ENCODE results near the gene PRDM15.
A peak's percentile ranks its signal among the peaks of the same experiment; 100 is the strongest.
"Not testable (repeated sequence)": the region's sequence is repeated elsewhere in the genome, so short reads cannot be mapped to it uniquely, and the experiment has no call there.

Gene PRDM15

GRCh38 chr21:41806773-41807172 is 72.4 kb downstream of the PRDM15 start:
- DNase-seq (no peak), ATAC-seq (no peak)

DNA sequence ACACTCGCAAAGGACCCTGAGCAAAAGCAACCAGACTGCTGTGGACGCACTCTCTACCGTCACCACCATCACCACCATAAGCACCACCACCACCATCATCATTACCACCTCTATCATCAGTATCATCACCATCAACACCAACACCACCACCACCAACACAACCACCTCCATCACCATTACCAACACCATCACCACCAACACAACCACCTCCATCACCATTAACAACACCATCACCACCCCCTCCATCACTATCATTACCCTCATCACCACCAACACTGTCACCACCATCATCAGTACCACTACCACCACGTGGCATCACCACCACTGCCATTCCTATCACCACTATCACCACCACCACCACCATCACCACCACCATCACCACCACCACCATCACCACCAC is 73.5 kb downstream of the PRDM15 start:
- DNase-seq (no peak), ATAC-seq (no peak)

DNA sequence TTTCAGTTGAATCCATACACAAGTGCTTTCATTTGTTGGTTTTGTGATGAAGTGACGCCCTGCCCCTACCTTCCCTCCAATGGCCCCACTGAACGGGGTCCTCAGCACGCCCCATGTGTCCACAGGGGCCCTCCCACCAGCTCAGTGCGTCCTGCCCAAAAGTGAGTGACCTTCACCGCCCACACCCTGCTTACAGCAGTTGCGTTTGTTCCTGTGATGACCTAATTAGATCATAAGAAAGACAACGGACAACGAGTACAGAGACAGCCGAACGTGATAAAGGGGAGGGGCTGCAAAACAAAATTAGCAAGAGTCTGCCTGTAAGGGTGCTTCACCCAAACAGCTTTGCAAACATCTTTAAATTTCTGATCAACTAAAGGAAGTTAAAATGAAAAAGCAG is 74.1 kb downstream of the PRDM15 start:
- ATAC-seq (no peak), DNase-seq (no peak)

DNA sequence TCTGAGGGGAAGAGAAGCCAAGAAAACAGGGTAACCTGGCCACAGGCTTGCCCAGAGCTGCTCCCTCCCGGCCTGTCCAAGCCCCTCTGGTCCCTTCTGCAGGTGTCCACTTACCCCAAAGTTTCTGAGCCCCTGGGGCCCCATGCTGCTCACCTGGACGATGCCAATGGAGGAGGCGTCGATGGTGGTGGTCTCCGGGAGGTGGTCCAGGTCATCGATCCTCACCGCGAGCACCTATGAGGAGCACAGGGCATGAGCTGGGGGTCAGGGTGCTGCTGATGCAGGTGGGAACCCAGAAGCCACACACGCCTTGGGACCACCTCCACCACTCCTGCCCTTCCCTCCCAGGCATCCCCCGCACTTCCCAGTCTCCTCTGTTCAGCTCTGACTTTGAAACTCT is 74.8 kb downstream of the PRDM15 start:
- ATAC-seq, result no peak

DNA sequence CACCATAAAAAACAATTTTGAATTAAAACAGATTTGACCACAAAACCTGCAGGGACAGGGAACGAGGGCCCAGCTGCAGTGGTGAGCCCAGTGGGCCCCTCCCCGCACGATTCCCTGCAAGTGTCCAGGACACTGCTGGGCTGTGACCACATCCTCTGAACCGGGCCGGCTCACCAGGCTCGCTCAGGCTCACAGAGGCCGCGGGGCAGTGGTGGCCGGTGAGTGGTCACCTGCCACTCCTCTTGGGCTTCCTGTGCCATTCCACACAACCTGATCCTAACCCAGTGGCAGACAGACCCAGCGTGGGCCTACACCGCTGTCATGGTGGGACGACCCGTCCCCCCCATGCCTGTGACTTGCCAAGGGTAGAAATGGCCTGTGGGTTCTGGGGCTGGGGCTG is 75.8 kb downstream of the PRDM15 start:
- no peak for ATAC-seq
- no peak for DNase-seq

More for the DNA sequence above, 74.8 kb downstream of the PRDM15 start:
- no peak for DNase-seq

- DNase-seq, result no peak
- no peak for ATAC-seq
Observed at GRCh38 chr21:41802684-41803083, 76.5 kb downstream of the PRDM15 start.

DNA sequence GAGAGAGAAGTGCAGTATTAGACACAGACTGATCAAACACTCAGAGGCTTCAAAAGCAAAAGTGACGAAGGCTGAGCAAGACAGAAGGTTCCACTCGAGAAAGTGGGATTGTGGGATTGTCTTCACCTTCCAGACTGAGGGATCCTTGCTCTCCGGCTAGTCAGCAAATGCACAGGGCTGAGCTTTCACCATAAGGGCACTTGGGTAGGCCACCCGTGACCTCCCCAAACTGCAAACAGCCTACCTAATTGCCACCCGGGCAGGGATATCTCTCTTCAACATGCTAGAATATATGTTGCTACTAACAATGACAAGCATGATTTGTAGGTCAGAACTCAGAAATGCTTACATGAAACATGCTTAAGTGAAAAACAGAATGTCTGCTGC is 77.0 kb downstream of the PRDM15 start:
- ATAC-seq, result no peak

GRCh38 chr21:41801321-41802197 is 77.6 kb downstream of the PRDM15 start:
- DNase-seq, result no peak
- ATAC-seq, result no peak

More for the DNA sequence above, 77.0 kb downstream of the PRDM15 start:
- no peak for DNase-seq

- ATAC-seq (no peak), DNase-seq (no peak)
Observed at GRCh38 chr21:41800425-41801320, 78.5 kb downstream of the PRDM15 start.

- DNase-seq, result no peak
- ATAC-seq, result no peak
Observed at GRCh38 chr21:41799763-41800162, 79.4 kb downstream of the PRDM15 start.

- ATAC-seq (no peak), DNase-seq (no peak)
Observed at GRCh38 chr21:41798326-41798725, 80.8 kb downstream of the PRDM15 start.

GRCh38 chr21:41796476-41797080 is 82.6 kb downstream of the PRDM15 start:
- no peak for DNase-seq

DNA sequence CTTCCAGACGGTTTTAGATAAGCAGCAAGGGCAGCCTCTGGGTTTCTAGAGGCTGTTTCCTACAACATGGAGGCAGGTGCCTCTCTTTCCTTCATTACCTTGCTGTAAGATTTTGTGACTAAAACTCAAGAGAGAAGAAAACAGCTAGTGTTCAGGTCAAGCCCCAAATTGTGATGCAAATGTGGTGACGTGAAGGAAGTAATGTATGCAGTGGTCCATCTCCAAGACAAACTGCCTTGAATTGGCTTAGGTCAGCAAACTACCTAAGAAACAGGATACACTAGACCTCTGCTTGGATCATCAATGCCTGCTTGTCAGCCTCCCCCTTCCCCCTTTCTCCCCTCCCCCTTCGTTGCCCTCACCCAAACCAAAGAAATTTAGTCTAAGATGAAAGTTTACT is 83.4 kb downstream of the PRDM15 start:
- DNase-seq (no peak), ATAC-seq (no peak)

More at GRCh38 chr21:41796476-41797080, 82.6 kb downstream of the PRDM15 start:
- no peak for ATAC-seq

DNA sequence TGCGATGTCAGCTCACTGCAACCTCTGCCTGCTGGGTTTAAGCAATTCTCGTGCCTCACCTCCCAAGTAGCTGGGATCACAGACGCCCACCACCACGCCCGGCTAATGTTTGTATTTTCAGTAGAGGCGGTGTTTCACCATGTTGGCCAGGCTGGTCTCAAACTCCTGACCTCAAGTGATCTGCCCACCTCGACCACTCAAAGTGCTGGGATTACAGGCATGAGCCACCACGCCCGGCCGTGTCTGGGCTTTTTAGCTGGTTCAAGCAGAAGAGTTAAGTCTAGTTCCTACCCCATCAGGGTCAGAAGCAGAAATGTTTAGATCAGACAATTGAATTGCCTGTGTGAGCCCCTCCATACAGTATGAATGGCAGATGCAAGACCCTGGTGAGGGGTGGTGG is 84.5 kb downstream of the PRDM15 start:
- no peak for ATAC-seq
- no peak for DNase-seq

DNA sequence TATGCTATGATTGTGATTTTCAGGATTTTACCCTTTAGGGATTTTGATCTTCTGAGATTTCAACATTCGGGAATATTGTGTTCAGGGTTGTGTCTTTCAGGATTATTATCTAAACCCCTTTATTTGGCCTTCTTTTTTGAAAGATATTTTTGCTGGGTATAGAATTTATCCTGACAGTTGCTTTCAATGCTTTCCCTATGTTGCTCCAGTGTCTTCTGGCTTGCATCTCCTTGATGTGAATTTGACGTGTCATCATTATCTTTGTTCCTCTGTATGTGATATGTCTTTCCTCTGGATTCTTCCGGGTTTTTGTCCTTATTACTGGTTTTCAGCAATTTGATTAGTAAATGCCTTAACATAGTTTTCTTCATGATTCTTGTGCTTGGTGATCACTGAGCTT is 86.4 kb downstream of the PRDM15 start:
- ATAC-seq, result no peak
- no peak for DNase-seq

GRCh38 chr21:41786509-41786987 is 92.6 kb downstream of the PRDM15 start:
- ATAC-seq (no peak), DNase-seq (no peak)

DNA sequence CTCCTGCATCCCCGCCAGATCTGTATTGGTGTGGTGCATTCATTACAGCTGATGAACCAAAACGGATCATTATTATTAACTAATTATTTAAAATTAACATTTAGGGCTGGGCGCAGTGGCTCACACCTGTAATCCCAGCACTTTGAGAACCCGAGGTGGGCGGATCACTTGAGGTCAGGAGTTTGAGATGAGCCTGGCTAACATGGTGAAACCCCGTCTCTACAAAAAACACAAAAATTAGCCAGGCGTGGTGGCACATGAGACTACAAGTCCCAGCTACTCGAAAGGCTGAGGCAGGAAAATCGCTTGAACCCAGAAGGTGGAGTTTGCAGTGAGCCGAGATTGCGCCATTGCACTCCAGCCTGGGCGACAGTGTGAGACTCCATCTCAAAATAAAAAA is 93.9 kb downstream of the PRDM15 start:
- DNase-seq, ATAC-seq: not testable (repeated sequence)

DNA sequence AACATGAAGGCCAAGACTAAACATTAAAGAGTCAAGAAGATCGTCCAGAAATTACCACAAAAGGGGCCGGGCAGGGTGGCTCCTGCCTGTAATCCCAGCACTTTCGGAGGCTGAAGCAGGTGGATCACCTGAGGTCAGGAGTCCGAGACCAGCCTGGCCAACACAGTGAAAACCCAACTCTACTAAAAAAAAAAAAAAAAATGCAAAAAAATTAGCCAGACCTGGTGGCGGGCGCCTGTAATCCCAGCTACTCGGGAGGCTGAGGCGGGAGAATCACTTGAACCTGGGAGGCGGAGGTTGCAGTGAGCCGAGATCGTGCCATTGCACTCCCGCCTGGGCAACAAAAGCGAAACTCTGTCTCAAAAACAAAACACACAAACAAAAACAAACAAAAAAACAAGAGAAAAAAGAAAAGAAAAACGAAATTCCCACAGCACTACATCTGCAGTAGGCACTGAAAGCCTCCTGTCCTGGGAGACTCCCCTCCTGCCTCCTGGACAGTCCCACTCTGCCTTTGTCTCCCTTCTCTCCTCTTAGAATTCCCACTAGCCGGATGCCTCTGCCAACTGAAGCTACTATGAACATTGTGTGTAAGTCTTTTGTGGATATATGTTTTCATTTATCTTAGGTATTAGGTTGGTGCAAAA is 94.6 kb downstream of the PRDM15 start:
- ATAC-seq (no peak), DNase-seq (no peak)

DNA sequence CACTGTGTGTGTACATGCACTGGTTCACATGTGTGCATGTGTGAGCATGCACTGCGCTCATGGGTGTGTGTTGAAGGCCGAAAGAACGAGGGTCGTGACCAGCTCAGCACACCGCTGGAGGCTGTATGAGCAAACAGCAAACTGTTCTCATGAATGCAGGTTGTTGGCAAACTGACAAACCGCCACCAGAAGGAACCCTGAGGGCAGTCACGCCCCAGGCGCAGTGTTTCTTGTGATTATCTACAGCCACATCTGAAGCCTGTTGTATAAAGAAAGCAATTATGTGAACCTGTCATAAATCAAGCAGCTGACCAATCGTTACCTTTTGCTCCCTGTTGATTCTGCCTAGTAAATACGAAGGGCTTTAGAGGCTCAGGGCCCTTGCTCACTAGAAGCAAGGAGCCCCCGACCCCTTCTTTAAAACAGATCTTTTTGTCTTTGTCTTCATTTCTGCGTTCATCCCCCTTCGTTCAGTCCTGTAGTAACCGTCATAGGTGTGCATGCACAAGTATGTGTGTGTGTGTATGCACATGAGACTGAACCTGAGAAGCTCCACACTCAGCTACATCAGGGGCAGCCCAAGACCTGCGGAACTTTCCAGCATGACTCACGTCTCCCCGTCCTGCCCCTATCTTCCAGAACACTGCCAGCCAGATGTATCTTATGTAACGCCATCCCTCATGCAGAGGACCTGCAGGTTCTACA is 95.5 kb downstream of the PRDM15 start:
- ATAC-seq (peak; percentile 52), DNase-seq (no peak)

GRCh38 chr21:41781050-41781410 is 98.1 kb downstream of the PRDM15 start:
- DNase-seq (no peak), ATAC-seq (no peak)

- ATAC-seq (no peak), DNase-seq (no peak)
Observed at GRCh38 chr21:41780337-41781049, 98.7 kb downstream of the PRDM15 start.
